GM13976 (cell line): ENCODE measurements around the gene RAB11A.

Experiments
- DNase-seq: peaks from one replicate; pipeline ENCODE4 v3.0.0; 2012; ENCODE audit warnings: low spot score
- in situ Hi-C: fragments of 300-500 bp; cut with MboI; formaldehyde crosslinking; loops from one replicate; pipeline ENCODE4 v1.12.0; 2022; ENCODE audit warnings: low sequenced_read_pairs, mixed read lengths, inconsistent platforms; ENCODE audit not compliant: unreplicated experiment
- TF ChIP-seq, protein P1 (sequence below): IDR thresholded peaks from 2 replicates; pipeline ENCODE4 v1.5.1; 2012; ENCODE audit warnings: borderline replicate concordance, mild to moderate bottlenecking; ENCODE audit not compliant: insufficient read depth; ENCODE audit errors: extremely low read depth, missing control alignments, control extremely low read depth

Gene RAB11A

DNA sequence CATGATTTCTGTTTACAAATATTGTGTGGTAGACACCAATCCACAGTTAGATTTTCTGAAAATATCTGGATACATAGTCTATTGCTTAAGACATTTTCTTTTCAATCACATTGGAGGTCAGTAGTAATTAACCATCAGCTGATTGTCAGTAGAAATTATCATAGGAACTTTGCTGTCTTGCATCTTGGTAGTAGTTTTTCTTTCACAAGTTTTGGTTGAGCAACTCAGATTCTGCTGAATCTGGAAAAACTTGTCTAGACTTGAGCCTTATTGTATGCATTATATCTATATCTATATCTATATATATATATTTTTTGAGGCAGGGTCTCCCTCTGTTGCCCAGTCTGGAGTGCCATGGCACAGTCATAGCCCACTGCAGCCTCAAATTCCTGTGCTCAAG lies 4.0 kb downstream of the RAB11A start:
- DNase-seq, result no peak
- in situ Hi-C loops, result no loop called here
- TF ChIP-seq, protein P1, sequence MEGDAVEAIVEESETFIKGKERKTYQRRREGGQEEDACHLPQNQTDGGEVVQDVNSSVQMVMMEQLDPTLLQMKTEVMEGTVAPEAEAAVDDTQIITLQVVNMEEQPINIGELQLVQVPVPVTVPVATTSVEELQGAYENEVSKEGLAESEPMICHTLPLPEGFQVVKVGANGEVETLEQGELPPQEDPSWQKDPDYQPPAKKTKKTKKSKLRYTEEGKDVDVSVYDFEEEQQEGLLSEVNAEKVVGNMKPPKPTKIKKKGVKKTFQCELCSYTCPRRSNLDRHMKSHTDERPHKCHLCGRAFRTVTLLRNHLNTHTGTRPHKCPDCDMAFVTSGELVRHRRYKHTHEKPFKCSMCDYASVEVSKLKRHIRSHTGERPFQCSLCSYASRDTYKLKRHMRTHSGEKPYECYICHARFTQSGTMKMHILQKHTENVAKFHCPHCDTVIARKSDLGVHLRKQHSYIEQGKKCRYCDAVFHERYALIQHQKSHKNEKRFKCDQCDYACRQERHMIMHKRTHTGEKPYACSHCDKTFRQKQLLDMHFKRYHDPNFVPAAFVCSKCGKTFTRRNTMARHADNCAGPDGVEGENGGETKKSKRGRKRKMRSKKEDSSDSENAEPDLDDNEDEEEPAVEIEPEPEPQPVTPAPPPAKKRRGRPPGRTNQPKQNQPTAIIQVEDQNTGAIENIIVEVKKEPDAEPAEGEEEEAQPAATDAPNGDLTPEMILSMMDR, result no peak

- in situ Hi-C loops, result no loop called here
- TF ChIP-seq, protein P1, result no peak
- no peak for DNase-seq
Observed at GRCh38 chr15:65875458-65875857, 6.2 kb downstream of the RAB11A start.

- in situ Hi-C loops, result no loop called here
- no peak for DNase-seq
- TF ChIP-seq, protein P1, result no peak
Observed at GRCh38 chr15:65877749-65878148, 8.5 kb downstream of the RAB11A start.

DNA sequence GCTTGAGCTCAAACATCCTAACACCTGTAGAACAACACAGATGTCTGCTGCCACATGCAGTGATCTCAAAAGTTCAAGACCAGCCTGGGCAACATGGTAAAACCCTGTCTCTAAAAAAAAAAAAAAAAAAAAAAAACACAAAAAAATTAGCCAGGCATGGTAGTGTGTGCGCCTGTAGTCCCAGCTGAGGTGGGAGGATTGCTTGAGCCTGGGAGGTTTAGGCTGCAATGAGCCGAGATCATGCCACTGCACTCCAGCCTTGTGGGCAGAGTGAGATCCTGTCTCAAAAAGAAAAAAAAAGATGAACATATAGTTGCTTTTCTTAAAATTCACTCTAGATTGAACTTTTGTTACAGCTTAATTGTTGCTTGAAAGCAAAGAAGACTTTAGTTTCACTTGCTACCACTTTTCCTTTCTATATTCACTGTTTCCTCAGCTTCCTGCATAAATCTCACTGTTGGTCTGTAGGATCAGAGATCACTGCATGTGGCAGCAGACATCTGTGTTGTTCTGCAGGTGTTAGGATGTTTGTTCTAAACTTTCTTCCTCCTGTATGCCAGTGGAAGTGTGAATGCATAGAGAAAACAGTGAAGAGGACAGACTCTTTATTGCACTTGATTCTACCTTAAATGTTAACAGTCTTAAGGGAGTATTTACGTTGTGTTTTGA lies 12.6 kb downstream of the RAB11A start:
- TF ChIP-seq, protein P1, result no peak
- in situ Hi-C loops, result no loop called here
- no peak for DNase-seq

DNA sequence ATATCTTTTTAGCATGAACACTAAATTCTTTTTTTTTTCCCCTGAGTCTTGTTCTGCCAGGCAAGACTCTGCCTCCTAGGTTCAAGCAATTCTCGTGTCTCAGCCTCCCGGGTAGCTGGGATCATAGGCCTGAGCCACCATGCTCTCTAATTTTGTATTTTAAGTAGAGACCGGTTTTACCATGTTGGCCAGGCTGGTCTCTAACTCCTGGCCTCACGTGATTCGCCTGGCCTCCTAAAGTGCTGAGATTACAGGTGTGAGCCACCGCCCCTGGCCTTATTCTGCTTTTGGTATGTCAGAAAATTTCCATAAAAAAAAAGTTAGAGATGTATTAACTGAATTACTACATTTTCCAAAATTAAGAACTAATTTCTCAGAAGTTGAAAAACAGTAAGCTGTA lies 14.3 kb downstream of the RAB11A start:
- in situ Hi-C loops, result no loop called here
- TF ChIP-seq, protein P1, result no peak
- DNase-seq, result no peak

DNA sequence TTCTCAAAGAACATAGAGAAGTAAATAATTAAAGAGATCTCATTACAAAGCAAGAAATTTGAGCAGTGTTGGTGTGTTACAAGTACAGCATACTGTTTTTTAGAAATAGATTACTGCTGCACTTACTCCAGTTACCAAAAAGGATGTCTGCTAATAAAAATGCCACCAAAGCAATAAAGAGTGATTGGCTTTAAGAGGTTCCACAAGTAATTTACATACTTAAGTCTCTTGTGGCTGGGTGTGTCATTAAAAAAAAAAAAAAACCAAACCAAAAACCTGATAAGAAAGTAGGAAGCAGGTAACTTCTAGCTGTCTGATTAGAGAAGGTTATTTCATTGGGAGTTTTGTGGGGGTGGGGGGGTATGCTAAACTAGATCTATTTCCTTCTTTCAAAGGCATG lies 15.2 kb downstream of the RAB11A start:
- no peak for DNase-seq
- TF ChIP-seq, protein P1, result no peak
- in situ Hi-C loops, result no loop called here

GRCh38 chr15:65885668-65886218 lies 16.5 kb downstream of the RAB11A start:
- DNase-seq, result no peak
- TF ChIP-seq, protein P1, result no peak
- in situ Hi-C loops, result no loop called here
